NK-92 treated with Interleukin-12 subunit alpha and Interleukin-12 subunit beta, amount 100 ng/mL, for 24 hours (cell line): Measurements from ENCODE around the gene DGKE.

Experiments used
- DNase-seq: peaks from one replicate; lab custom pipeline; 2025; lab: John Stamatoyannopoulos, UW

The DGKE gene

DNA sequence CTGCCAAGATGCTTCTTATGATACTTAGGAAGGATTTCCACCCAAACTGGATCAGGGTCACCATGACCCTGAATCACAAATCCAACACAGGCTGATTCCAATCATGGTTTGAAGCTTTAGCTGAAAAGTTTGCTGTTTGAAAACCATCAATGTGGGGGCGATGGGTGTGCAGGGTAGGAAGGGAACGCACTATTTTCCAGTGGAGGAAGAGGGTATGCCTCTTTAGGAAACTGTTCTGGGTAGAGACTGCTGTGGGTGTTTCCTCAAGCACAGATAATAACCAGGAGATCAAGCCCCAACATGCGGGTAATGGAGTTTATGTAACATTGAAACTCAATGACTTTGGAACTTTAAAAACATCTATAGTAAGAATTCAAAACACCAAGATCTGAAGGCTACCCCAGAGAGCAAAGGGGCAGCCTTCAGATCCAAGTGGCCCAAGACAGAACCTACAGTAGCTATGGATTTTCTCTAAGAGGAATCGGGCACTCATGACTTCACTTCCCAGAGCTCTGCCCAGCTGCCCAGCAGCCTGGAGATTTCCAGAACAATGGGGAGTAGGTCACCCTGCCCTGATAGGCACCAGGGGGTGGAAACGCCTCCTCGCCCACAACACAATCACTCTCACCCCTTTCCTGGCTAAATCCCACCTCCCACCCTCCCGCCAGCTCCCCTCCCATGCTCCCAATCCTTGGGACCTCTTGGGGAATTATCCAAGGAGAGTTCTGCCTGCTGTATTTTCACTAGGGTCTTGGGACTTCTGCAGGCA, 57.1 kb downstream of the DGKE start:
- DNase-seq, result no peak

GRCh38 chr17:56891751-56892150, 57.8 kb downstream of the DGKE start:
- no peak for DNase-seq

DNA sequence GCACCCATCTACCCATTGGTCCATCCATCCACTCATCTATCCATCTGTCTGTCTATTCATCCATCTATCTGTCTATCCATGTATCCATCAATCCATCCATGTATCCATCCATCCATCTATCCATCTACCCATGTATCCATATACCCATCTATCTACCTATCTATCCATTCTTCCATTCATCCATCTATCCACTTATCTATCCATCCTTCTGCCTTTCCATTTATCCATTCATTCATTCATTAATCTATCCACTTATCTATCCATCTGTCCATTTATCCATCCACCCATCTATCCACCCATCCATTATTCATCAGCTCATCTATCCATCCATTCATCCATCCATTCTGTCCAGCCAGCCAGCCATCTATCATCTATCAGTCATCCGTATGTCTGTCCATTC, 58.4 kb downstream of the DGKE start:
- DNase-seq, result no peak

GRCh38 chr17:56893503-56893902, 59.6 kb downstream of the DGKE start:
- no peak for DNase-seq

DNA sequence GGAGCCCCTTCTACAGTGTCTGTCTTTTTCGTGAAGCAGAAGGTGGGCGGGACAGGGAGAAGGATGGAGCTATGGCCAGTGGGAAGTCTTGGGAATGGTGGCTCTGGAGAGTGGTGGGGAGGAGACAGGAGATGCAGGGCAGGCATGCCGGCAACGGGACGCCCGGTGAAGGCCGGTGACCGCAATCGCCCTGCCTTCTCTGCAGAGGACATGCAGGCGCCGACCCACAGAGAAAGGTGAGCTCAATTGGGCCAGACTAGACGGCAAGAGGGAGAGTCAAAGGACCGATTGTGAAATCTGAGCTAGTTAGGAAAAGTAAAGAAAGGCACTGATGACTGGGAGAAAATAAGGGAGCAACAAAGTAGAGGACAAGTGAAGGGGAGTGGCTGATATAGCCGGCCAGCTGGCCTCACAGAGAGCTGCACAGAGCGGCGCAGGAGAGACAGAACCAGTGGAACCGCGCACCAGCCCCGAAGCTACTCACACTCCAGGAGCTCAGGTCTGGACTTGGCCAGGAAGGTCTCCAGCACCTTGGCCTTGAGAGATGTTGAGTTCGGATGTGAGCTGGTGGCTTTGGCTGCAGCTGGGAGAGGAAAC, 61.0 kb downstream of the DGKE start:
- DNase-seq, result no peak

GRCh38 chr17:56896217-56896967, 62.4 kb downstream of the DGKE start:
- no peak for DNase-seq

DNA sequence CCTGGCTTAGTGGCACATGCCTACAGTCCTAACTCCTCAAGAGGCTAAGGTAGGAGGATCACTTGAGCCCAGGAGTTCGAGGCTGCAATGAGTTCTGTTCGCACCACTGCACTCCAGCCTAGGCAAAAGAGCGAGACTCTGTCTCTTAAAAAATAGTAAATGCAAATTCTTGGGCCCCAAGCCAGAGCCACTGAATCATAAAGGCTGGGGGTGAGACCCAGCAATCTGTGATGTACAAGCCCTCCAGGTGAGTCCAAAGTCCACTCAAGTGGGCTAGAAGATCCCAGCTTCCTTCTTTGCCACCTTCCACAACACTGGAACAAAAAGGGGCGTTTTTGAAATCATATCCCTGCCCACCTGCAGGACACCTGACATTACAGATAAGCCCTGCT, 63.0 kb downstream of the DGKE start:
- DNase-seq, result no peak

DNA sequence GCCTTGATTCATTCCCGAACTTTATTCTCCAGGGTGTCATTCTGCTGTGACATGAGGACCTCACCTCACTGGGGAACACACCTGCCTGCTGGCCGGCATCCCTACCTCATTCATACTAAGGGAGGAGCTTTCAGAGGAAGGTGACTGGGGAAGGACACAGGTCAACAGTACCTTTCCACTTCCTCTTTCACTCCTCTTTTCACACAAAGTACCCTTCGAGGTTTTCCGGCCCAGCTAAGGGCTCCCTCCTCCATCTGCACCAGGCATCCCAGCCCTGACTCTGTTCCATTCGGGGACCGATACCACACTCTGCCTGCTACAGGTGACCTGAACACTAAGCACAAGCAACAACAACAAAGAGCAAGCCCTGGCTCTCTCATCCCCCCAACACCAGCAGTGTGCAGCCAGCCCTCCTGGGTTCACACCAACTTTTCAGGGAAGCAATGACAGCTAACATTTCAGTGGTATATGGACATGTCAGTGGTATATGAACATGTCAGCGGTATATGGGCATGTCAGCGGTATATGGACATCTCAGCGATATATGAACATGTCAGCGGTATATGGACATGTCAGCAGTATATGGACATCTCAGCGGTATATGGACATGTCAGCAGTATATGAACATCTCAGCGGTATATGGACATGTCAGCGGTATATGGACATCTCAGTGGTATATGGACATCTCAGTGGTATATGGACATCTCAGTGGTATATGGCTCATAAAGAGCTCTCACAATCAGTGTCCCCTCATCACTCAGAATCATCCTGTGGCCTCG, 63.9 kb downstream of the DGKE start:
- no peak for DNase-seq

DNA sequence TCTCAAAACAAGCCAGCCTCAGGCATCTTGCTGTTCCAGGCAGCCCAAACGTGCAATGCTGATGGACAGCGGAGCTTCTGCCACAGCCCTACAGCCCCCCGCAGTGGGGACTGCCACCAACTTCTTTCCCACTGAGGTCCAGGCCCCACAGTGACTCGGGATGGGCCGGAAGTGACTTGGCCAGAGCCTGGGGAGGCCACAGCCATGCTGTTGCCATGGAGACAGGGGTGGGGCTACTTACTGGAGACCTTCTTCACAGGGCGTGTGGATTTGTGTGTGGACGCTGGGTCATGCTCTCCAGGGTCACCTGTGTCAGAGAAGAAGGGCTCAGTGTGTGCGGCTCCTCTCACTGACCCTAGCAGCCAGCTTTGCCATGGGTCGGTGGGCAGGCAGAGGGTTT, 64.9 kb downstream of the DGKE start:
- DNase-seq, result no peak

- DNase-seq, result no peak
Observed at GRCh38 chr17:56899403-56899802, 65.5 kb downstream of the DGKE start.

GRCh38 chr17:56902348-56902747, 68.4 kb downstream of the DGKE start:
- DNase-seq, result no peak

DNA sequence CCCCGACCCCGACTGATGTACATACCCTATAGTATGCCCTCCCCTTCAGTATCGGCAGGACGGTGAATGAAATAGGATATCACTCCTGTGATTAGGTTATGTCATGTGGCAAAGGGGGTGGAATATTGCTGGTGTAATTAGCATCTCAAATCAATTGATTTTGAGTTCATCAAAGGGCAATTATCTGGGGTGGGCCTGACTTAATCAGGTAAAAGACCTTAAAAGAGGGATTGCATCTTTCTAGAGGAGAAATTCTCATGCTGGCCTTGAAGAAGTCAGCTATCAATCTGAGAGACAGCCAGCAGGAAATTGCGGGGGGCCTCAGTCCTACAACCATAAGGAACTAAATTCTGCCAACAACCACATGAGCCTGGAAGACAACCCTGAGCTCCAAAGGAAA, 69.6 kb downstream of the DGKE start:
- no peak for DNase-seq

DNA sequence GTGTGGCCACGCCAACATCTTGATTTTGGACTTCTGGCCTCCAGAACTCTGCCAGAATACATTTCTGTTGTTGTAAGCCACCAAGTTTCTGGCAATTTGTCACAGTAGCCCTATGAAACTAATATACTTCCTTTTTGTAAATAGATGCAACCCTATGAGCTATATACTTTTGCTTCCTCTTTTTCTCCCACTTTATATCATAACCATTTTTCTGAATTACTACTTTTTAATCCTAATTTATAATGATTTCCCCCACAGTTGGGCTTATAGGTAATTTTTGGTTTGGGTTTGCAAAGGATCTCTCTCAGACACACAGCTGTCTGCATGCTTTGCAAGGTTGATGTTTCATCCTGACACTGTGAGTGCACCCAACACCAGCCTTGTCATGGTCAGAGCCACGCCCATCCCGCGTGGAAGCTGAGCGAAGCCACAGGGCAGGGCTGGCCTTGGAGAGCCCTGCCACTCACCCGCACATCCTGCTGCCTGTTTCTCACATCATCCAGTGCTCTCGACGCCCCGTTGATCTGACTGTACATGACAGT, 74.1 kb downstream of the DGKE start:
- no peak for DNase-seq

DNA sequence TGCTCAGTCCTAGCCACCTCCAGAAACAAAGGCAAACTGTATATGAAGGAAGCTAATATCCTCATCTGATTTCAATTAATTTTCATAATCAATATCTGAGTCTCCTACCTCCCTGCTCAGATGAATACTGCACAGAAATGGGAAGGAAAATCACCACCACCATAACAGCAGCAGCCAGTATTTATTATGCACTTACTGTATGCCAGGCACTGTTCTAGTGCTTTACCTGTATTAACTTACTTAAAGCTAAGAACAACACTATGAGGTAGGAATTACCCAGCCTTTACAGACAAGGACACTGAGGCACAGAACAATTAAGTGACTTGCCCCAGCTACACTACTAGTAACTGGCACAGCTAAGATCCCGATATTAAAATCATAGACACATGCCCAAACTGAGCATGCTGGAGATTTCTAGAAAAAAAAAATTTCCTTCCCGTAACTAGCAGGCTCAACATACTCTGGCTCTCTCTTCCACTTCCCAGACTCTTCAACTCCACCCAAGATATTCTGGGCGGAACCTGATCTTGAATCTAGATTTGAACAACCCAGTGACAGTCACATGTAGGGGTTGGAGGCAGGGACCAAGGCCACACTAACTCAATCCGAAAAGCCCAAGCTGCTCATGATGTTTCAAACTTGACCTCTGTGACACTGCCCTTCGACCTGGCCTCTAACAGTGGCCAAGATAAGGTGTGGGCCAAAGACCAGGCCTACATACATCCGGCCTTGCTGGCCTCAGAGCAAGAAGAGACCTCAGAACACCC, 76.0 kb downstream of the DGKE start:
- no peak for DNase-seq

- DNase-seq, result no peak
Observed at GRCh38 chr17:56910509-56911235, 76.7 kb downstream of the DGKE start.

GRCh38 chr17:56912105-56912999, 78.4 kb downstream of the DGKE start:
- no peak for DNase-seq

DNA sequence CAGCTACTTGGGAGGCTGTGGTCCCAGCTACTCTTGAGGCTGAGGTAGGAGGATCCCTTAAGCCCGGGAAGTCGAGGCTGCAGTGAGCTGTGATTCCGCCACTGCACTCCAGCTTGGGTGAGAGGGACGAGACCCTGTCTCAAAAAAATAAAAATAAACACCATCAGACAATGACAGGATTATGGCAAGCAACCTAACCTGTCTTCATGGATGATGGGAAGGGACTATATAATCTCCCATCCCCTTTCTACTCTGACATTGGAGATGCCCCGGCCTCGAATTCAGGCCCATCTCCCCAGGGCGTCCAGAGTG, 79.0 kb downstream of the DGKE start:
- no peak for DNase-seq

DNA sequence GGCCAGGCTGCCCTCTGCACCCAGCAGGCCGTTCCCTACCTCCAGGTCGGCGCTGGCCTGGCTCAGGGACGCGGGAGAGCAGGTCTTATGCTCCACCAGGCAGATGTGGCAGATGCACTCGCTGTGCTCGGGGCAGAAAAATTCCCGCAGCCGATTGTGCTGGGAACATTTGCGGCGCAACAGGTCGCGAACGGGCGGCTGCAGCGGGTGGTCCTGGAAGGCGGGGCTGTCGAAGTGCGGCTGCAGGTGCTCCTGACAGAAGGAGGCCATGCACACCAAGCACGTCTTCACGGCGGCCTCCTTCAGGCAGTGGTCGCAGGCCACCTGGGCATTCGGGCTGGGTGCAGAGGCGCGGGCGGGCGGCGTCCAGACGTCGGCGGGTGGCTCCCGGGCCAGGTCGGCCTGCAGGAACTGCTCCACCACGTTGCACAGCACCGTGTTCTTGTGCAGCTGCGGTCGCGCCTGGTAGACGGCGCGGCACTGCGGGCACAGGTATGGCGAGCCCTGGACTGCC, 79.5 kb downstream of the DGKE start:
- no peak for DNase-seq

DNA sequence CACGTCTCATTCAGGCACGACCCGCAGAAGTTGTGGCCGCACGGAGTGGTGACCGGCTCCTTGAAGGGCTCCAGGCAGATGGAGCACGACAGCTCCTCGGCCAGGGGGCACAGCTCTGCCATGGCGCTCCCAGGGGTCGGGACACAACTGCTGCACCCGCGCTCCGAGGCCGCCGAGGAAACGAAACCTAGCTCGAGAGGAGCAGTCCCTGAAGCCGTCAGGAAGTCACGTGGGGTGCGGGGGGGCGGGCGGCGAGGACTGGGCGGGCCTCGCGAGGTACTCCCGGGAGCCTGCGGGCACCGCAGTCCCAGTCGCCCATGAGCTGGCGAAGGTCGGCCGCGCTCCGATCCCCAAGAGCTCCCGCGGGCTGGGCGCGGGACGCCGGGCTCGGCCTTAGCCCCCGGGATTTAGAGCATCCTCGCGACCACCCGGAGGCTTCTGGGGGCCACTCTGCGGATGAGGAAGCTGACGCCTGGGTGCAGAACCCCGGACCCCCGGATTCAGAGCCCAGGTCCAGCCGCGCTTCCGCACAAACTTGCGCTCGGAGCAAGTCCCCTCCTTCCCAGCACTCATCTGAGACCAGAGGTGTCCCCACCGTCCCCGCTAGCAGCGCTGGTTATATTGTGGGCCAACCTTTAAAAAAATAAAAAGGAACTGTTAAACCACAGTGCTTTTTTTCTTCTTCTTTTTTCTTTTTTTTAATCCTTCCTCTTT, 80.1 kb downstream of the DGKE start, which contains the start of gene TRIM25:
TRIM25 (minus strand) TSS at position 183 of the 714 bp plus-strand sequence; CDS start at position 122, 61 bp downstream.
- peak; percentile 96 for DNase-seq
